ENCODE results near the gene LMCD1. TPM values are rescaled to one million over a fixed set of nuclear protein-coding genes. Genes with fewer than 3 reads are reported as not detected.

The LMCD1 gene
- 1 to 10 TPM; 2.3 to 2.7 TPM for total RNA-seq

GRCh38 chr3:8501371-8502131 is at the start of gene LMCD1:
LMCD1 (plus strand) TSS chr3:8501823; CDS start chr3:8501939, 116 bp downstream.
- peak; percentile 86 for DNase-seq
- Mint-ChIP-seq H3K27ac (peak within 1 kb of the TSS; percentile 27), H3K9me3 (no peaks in the 10 kb centered on the region), H3K4me1 (peaks cover 26% of the 10 kb centered on the region), H3K36me3 (no peaks in the 10 kb centered on the region), H3K27me3 (peaks cover 16% of the 10 kb centered on the region), H3K4me3 (peak within 1 kb of the TSS; percentile 73)

GRCh38 chr3:8452112-8452511 is 49.5 kb upstream of the LMCD1 start:
- H3K27ac Mint-ChIP-seq = no peak overlapping the region
- H3K36me3 Mint-ChIP-seq = no peaks in the 10 kb centered on the region
- no peak overlapping the region for H3K4me3 Mint-ChIP-seq
- H3K27me3 Mint-ChIP-seq = peaks cover 10% of the 10 kb centered on the region
- H3K9me3 Mint-ChIP-seq = no peaks in the 10 kb centered on the region
- DNase-seq = no peak
- no peaks in the 10 kb centered on the region for H3K4me1 Mint-ChIP-seq

GRCh38 chr3:8453153-8453552 is 48.5 kb upstream of the LMCD1 start:
- Mint-ChIP-seq H3K4me1 (no peaks in the 10 kb centered on the region), H3K4me3 (no peak overlapping the region), H3K9me3 (no peaks in the 10 kb centered on the region), H3K27ac (no peak overlapping the region), H3K27me3 (peaks cover 10% of the 10 kb centered on the region), H3K36me3 (no peaks in the 10 kb centered on the region)
- no peak for DNase-seq

- H3K36me3 Mint-ChIP-seq = no peaks in the 10 kb centered on the region
- no peak overlapping the region for H3K4me3 Mint-ChIP-seq
- DNase-seq = no peak
- no peak overlapping the region for H3K27ac Mint-ChIP-seq
- no peaks in the 10 kb centered on the region for H3K9me3 Mint-ChIP-seq
- H3K27me3 Mint-ChIP-seq = peaks cover 3% of the 10 kb centered on the region
- H3K4me1 Mint-ChIP-seq = no peaks in the 10 kb centered on the region
Observed at GRCh38 chr3:8455526-8456411, 45.9 kb upstream of the LMCD1 start.

GRCh38 chr3:8456412-8456811 is 45.2 kb upstream of the LMCD1 start:
- no peaks in the 10 kb centered on the region for H3K36me3 Mint-ChIP-seq
- H3K4me3 Mint-ChIP-seq = no peak overlapping the region
- H3K27me3 Mint-ChIP-seq = peaks cover 3% of the 10 kb centered on the region
- no peaks in the 10 kb centered on the region for H3K9me3 Mint-ChIP-seq
- H3K27ac Mint-ChIP-seq = no peak overlapping the region
- no peaks in the 10 kb centered on the region for H3K4me1 Mint-ChIP-seq
- DNase-seq = no peak

GRCh38 chr3:8457039-8457438 is 44.6 kb upstream of the LMCD1 start:
- no peak overlapping the region for H3K4me3 Mint-ChIP-seq
- DNase-seq = no peak
- no peaks in the 10 kb centered on the region for H3K36me3 Mint-ChIP-seq
- H3K27me3 Mint-ChIP-seq = peaks cover 3% of the 10 kb centered on the region
- no peaks in the 10 kb centered on the region for H3K9me3 Mint-ChIP-seq
- no peaks in the 10 kb centered on the region for H3K4me1 Mint-ChIP-seq
- no peak overlapping the region for H3K27ac Mint-ChIP-seq

- no peaks in the 10 kb centered on the region for H3K36me3 Mint-ChIP-seq
- no peaks in the 10 kb centered on the region for H3K9me3 Mint-ChIP-seq
- H3K4me3 Mint-ChIP-seq = no peak overlapping the region
- no peak overlapping the region for H3K27ac Mint-ChIP-seq
- no peaks in the 10 kb centered on the region for H3K4me1 Mint-ChIP-seq
- DNase-seq = no peak
- peaks cover 3% of the 10 kb centered on the region for H3K27me3 Mint-ChIP-seq
Observed at GRCh38 chr3:8458238-8458661, 43.4 kb upstream of the LMCD1 start.

- H3K27me3 Mint-ChIP-seq = peaks cover 3% of the 10 kb centered on the region
- DNase-seq = no peak
- H3K4me1 Mint-ChIP-seq = no peaks in the 10 kb centered on the region
- no peaks in the 10 kb centered on the region for H3K36me3 Mint-ChIP-seq
- no peaks in the 10 kb centered on the region for H3K9me3 Mint-ChIP-seq
- no peak overlapping the region for H3K27ac Mint-ChIP-seq
- no peak overlapping the region for H3K4me3 Mint-ChIP-seq
Observed at GRCh38 chr3:8458711-8459110, 42.9 kb upstream of the LMCD1 start.

- no peak for DNase-seq
- no peak overlapping the region for H3K4me3 Mint-ChIP-seq
- no peaks in the 10 kb centered on the region for H3K4me1 Mint-ChIP-seq
- no peaks in the 10 kb centered on the region for H3K9me3 Mint-ChIP-seq
- H3K27ac Mint-ChIP-seq = no peak overlapping the region
- H3K36me3 Mint-ChIP-seq = no peaks in the 10 kb centered on the region
- H3K27me3 Mint-ChIP-seq = peaks cover 3% of the 10 kb centered on the region
Observed at GRCh38 chr3:8460050-8460708, 41.4 kb upstream of the LMCD1 start.

- Mint-ChIP-seq H3K36me3 (no peaks in the 10 kb centered on the region), H3K4me3 (no peak overlapping the region), H3K9me3 (no peaks in the 10 kb centered on the region), H3K4me1 (no peaks in the 10 kb centered on the region), H3K27ac (no peak overlapping the region), H3K27me3 (no peaks in the 10 kb centered on the region)
- DNase-seq = no peak
Observed at GRCh38 chr3:8460815-8461456, 40.7 kb upstream of the LMCD1 start.

- H3K27me3 Mint-ChIP-seq = peaks cover 4% of the 10 kb centered on the region
- no peak overlapping the region for H3K27ac Mint-ChIP-seq
- H3K9me3 Mint-ChIP-seq = no peaks in the 10 kb centered on the region
- H3K4me3 Mint-ChIP-seq = no peak overlapping the region
- no peaks in the 10 kb centered on the region for H3K4me1 Mint-ChIP-seq
- DNase-seq = no peak
- H3K36me3 Mint-ChIP-seq = no peaks in the 10 kb centered on the region
Observed at GRCh38 chr3:8464668-8465067, 37.0 kb upstream of the LMCD1 start.

GRCh38 chr3:8466526-8466925 is 35.1 kb upstream of the LMCD1 start:
- Mint-ChIP-seq H3K4me3 (no peak overlapping the region), H3K27me3 (peaks cover 8% of the 10 kb centered on the region), H3K4me1 (no peaks in the 10 kb centered on the region), H3K36me3 (no peaks in the 10 kb centered on the region), H3K27ac (no peak overlapping the region), H3K9me3 (no peaks in the 10 kb centered on the region)
- no peak for DNase-seq

- no peaks in the 10 kb centered on the region for H3K4me1 Mint-ChIP-seq
- no peaks in the 10 kb centered on the region for H3K36me3 Mint-ChIP-seq
- DNase-seq = no peak
- no peaks in the 10 kb centered on the region for H3K9me3 Mint-ChIP-seq
- no peak overlapping the region for H3K4me3 Mint-ChIP-seq
- no peak overlapping the region for H3K27ac Mint-ChIP-seq
- H3K27me3 Mint-ChIP-seq = peaks cover 8% of the 10 kb centered on the region
Observed at GRCh38 chr3:8470801-8471200, 30.8 kb upstream of the LMCD1 start.

- no peaks in the 10 kb centered on the region for H3K36me3 Mint-ChIP-seq
- no peaks in the 10 kb centered on the region for H3K4me1 Mint-ChIP-seq
- H3K27ac Mint-ChIP-seq = no peak overlapping the region
- H3K9me3 Mint-ChIP-seq = no peaks in the 10 kb centered on the region
- no peak overlapping the region for H3K4me3 Mint-ChIP-seq
- H3K27me3 Mint-ChIP-seq = peaks cover 3% of the 10 kb centered on the region
- no peak for DNase-seq
Observed at GRCh38 chr3:8472549-8472948, 29.1 kb upstream of the LMCD1 start.

- peaks cover 3% of the 10 kb centered on the region for H3K27me3 Mint-ChIP-seq
- no peak overlapping the region for H3K4me3 Mint-ChIP-seq
- no peak overlapping the region for H3K27ac Mint-ChIP-seq
- no peaks in the 10 kb centered on the region for H3K4me1 Mint-ChIP-seq
- no peaks in the 10 kb centered on the region for H3K9me3 Mint-ChIP-seq
- no peaks in the 10 kb centered on the region for H3K36me3 Mint-ChIP-seq
- no peak for DNase-seq
Observed at GRCh38 chr3:8473029-8473428, 28.6 kb upstream of the LMCD1 start.
